CD4-positive, alpha-beta T cell treated with Interleukin-17A for 1 hour (primary cell): Measurements from ENCODE around the gene CALR.

Experiments used
- DNase-seq: peaks from one replicate; pipeline ENCODE4 v3.0.0-alpha.2; 2020

Gene CALR

DNA sequence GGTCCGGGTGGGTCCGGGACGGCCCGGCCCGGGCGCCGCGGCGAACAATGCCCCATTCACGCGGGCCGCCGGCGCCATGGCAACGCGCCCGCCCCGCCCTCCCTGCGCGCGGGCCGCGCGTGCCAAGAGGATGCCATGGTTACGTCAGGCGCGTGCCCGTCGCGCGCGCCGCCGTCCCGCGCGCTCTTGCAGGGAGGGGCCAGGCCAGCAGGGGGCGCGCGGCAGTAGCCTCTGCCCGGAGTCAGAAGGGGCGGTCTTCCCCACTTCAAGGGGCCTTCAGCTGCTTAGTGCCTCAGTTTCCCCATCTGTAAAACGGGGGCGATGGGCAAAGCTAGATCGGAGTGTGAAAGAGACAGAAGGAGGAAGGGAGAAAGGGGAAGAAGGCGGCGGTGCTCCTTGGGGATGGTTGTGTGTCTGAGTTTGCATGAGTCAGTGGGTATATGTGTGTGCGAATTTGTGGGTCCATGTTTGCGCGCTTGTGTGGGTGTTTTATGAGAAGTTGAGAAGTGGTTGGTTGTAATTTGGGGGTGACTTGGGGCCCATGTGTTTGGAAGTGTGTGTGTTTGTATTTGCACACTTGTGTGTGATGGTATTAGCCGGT is 45.2 kb downstream of the CALR start:
- peak; percentile 86 for DNase-seq

DNA sequence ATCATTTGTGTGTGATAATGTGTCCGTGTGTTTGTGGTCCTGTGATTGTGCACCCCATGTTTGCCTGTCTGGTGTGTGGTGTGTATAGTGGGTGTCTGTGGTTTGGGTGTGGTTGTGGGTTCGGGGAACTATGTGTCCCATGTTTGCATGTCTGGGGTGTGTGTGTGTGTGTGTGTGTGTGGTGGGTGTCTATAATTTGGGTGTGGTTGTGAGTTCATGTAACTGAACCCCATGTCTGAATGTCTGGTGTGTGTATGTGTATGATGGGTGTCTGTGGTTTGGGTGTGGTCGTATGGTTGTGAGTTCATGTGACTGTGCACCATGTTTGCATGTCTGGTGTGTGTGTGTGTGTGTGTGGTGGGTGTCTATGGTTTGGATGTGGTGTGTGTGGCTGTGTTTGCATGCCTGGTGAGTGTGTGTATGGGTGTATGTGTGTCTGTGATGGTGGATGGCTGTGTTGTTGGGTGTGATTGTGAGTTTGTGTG is 45.8 kb downstream of the CALR start:
- DNase-seq = peak; percentile 29

DNA sequence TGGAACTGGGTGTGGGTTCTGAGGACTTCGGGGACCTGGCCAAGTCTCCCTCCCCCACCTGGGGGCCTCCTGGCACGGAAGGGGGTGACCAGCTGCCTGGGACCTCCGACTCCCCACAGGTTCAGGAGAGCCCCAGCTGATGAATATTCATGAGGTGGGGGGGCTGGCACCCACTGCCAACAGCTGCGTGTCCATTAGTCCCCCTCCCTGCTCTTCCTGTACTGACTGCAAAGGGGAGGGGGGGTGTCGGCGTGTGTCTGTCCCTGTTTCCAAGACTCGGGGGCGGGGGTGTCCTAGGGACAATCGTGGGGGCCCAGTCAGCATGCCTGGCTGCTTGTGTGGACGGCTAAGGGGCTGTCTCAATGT is 46.3 kb downstream of the CALR start:
- no peak for DNase-seq

DNA sequence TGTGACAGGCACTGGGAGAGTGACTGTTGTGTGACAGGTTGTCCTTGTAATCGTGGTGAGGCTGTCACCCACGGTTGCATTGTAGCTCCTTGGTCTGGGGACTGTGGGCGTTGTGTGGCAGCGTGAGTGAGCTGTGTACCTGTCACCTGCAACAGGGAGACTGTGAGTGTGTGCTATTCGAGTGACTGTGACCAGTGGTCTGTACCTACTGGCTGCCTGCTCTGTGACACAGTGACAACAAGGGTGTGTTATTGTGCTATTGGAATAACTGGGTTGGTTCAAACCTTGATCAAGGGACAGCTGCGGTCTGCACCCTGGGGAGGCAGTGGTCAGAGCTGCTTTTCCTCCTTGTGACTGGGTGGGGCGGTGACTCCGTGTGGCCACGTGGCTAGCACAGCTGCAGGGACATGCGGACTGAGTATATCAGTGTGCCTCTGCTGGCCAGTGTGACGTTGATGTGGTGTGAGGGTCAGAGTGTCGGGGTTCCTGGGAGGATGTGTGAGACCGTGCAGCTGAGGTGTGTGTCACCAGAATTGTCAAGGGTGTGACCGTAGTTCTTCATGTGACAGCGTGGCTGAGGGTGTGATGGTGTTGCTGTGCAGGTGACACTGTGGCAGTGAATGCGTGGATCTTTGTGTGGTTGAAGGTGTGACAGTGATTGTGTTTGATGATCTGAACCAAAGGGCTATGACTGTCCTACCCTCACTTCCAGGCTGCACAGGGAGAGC is 46.8 kb downstream of the CALR start:
- peak; percentile 34 for DNase-seq

DNA sequence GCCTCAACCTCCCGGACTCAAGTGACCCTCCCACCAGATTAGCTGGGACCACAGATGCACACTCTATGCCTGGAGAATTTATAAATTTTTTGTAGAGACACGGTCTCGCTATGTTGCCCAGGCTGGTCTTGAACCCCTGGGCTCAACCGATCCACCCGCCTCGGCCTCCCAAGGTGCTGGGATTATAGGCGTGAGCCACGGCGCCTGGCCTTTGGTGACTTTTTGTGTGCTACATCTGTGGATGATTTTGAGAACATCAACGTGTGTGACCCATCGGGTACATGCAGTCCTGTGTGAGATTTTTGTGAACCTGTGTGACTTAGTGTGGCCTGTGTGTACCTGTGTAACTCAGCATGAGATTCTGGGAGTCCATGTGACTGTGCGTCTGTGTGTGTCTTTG is 48.3 kb downstream of the CALR start:
- no peak for DNase-seq

DNA sequence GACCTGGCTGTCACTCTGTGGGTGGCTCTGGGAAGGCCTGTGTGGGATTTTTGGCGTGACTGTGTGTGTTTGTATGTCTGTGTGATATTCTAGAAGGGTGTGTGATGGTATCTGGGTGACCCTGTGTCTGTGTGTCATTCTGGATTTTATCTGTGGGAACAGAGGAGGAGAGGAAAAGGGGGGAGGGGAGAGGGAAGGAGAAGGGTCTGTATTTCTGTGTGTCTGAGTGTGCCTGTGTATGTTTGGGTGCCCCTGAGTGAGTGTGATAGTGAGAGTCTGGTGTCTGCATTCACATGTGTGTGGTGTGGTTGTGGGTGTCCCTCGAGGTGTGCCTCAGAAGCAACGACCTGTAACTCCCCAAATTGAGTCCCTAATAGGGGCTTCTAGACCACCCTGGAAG is 48.8 kb downstream of the CALR start:
- no peak for DNase-seq

DNA sequence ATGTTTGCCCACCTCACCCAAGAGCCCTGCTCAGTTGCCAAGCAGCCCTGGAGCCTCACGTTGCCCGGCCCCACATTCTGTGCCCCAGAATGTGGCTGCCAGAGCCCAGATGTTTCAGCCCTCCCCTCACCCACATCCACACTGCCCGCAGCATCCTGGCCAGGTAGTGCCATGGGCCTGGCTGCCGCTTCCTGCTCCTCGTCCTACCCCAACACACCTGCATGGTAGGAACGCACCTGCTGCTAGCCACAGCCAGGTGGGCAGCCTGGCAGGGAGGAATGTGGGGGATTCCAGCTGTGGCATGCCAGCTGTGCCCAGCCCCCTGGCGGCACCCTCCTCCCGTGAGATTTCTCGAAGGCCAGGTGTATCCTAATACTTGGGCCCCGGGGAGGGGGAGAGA is 49.4 kb downstream of the CALR start:
- no peak for DNase-seq

DNA sequence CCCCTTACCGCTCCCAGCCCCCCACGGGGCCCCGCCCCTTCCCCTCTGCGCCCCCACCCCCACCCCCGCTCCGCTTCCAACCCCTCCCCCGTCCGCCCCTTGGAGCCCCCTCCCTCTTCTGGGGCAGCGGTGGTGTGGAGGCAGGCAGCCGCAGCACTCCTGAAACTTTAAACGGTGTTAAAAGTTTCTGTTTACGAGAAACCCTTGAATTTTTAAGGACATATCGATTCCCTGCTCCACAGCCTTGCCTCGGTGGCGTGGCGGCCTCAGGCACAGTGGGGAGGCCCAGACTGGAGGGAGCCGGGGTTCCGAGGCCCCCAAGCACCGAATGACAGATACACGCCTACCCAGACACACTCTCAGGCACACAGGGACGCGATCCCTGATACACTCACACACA is 52.0 kb downstream of the CALR start:
- DNase-seq = no peak

DNA sequence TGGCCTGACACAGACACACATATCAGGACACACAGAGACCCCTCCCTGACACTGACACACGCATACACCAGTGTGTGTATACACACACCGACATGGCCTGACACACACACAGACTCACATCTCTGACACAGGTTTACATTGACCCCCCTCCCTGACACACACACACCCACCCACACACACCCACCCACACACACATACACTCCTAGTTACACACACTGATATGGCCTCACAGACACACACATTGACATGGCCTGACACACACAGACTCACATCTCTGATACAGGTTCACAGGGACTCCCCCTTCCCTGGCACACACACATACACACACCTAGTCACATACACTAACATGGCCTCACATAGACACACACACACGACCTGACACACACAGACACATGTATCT is 52.4 kb downstream of the CALR start:
- no peak for DNase-seq

DNA sequence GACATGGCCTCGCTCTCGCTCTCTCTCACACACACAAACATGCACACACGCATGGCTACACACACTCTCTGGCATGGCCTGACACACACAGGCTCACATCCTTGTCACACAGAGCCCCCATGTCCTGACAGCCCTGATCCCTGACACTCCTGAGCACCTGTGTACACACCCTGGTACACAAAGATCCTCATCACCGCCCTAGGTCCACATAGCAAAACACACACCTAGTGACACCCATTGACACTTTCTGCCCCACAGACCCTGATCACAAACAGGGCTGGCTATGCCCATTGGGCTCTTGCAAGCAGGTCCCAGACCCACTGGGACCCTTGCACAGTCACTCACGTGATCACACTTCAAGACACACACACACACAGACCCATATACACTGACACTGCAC is 52.9 kb downstream of the CALR start:
- no peak for DNase-seq

DNA sequence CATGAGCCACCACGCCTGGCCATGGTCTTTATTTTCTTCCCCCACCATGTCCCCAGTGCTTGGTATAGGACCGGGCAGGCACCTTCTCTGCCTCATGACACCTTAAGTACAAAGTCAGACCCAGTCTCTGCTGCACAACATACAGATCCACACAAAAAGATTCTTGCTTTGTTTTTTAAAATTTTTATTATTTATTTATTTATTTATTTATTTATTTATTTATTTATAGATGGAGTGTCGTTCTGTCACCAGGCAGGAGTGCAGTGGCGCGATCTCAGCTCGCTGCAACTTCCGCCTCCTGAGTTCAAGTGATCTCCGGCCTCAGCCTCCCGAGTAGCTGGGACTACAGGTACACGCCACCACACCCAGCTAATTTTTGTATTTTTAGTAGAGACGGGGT is 54.3 kb downstream of the CALR start:
- DNase-seq = no peak

DNA sequence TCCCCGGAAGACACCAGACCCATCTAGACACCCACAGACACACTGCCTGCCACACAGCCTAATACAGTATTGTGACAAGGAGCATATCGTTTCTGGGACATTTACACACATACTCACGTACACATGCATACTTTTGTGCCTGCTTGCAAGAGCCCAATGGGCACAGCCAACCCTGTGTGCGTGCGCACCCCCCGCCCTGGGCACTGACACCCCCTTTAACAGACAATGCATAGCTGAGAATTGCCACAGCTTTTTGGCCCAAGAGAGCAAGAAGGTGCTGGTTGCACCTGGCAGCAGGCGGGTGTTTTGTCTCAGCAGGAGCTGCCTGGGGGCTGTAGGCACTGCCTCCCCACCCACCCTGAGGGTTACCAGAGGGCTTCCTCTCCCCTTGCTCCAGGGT is 55.2 kb downstream of the CALR start:
- no peak for DNase-seq
